Activated CD8-positive, alpha-beta memory T cell treated with anti-CD3 and anti-CD28 coated beads, Interleukin-2, amount 50 U/mL, for 24 hours (primary cell): ENCODE results near the gene UHMK1.
"Not testable (repeated sequence)": the region's sequence is repeated elsewhere in the genome, so short reads cannot be mapped to it uniquely, and the experiment has no call there.

Experiments
- DNase-seq: peaks from one replicate; pipeline ENCODE4 v3.0.0-alpha.2; 2020; ENCODE audit errors: extremely low read depth

Gene UHMK1, protein sequence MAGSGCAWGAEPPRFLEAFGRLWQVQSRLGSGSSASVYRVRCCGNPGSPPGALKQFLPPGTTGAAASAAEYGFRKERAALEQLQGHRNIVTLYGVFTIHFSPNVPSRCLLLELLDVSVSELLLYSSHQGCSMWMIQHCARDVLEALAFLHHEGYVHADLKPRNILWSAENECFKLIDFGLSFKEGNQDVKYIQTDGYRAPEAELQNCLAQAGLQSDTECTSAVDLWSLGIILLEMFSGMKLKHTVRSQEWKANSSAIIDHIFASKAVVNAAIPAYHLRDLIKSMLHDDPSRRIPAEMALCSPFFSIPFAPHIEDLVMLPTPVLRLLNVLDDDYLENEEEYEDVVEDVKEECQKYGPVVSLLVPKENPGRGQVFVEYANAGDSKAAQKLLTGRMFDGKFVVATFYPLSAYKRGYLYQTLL

GRCh38 chr1:162497723-162498495 is at the start of gene UHMK1:
Gene UHMK1 (plus strand): TSS chr1:162497818. CDS start chr1:162498001, 183 bp downstream.
- peak; percentile 82 for DNase-seq

- not testable (repeated sequence) for DNase-seq
Measured at GRCh38 chr1:162454361-162454760, 43.3 kb upstream of the UHMK1 start.

GRCh38 chr1:162456323-162456722 is 41.3 kb upstream of the UHMK1 start:
- DNase-seq, result no peak

GRCh38 chr1:162458236-162458635 is 39.4 kb upstream of the UHMK1 start:
- no peak for DNase-seq

GRCh38 chr1:162462425-162462824 is 35.2 kb upstream of the UHMK1 start:
- not testable (repeated sequence) for DNase-seq

DNA sequence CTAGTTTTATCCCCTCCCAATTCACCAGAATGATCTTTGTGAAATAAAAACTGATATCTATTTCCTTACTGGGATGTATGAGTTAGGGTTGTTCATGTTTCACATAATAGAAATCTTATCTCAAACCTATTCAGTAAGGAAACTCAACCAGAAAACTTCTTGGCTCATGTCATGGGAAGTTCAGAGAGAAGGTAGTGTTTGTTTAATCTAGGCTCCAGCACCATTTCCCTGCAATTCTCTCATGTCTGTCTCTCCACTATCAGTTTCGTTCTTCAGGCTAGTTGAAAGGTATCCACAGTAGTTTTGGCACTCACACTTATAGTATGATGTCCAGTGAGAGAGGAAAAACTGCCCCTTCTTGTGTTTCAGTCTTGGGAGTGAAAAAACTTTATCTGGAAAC is 34.6 kb upstream of the UHMK1 start:
- no peak for DNase-seq

GRCh38 chr1:162466797-162467196 is 30.8 kb upstream of the UHMK1 start:
- no peak for DNase-seq

- DNase-seq, result no peak
Measured at GRCh38 chr1:162470216-162470615, 27.4 kb upstream of the UHMK1 start.

- no peak for DNase-seq
Measured at GRCh38 chr1:162471290-162471853, 26.2 kb upstream of the UHMK1 start.

- no peak for DNase-seq
Measured at GRCh38 chr1:162475089-162475488, 22.5 kb upstream of the UHMK1 start.

DNA sequence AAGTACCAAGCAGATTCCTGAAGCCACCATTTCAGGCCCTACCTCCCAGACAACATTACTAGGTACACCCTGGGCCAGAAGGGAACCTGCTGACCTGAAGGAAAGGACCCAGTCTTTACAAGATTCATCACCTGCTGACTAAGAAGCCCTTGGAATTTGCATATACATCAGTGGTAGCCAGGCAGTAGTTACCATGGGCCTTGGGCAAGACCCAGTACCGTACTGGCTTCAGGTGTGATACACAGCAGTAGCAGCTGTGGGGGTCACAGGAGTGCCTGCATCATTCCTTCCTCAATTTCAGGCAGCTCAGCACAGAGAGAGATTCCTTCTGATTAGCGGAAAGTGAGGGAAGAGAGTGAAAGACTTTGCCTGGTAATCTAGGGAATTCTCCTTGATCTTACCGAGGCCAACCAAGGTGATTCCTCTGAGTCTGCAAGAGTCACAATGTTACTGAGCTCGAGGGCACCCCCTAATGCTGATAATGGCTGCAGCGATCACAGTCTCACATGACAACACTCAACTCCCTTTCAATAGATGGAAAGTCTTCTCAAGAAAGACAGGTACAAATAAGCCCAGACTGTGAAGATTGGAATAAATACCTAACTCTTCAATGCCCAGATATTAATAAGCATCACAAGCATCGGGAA is 22.0 kb upstream of the UHMK1 start:
- DNase-seq, result no peak

DNA sequence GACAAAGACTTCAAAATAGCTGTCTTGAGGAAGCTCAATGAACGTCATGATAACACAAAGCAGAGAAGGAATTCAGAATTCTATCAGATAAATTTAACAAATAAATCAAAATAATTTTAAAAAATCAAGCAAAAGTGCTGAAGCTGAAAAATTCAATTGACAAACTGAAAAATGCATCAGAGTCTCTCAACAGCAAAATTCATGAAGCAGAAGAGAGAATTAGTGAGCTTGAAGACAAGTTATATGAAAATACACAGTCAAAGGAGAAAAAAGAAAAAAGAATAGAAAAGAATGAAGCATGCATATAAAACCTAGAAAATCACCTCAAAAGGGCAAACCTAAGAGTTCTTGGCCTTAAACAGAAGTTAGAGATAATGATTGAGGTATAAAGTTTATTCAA is 21.0 kb upstream of the UHMK1 start:
- DNase-seq, result no peak

GRCh38 chr1:162485236-162485635 is 12.4 kb upstream of the UHMK1 start:
- no peak for DNase-seq

DNA sequence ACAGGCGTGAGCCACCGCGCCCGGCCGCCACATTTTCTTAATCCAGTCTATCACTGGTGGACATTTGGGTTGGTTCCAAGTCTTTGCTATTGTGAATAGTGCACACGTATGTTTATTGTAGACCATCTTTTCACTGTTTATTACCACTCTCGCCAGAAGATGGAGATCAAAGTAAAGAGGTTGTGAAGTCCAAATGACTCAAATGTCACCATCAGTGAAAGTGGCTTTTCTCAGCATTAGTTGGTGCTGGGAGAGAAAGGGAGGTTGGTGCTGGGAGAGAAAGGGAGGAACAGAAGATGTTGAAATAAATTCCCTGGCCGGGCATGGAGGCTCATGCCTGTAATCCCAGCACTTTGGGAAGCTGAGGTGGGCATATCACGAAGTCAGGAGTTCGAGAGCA is 10.4 kb upstream of the UHMK1 start:
- no peak for DNase-seq

DNA sequence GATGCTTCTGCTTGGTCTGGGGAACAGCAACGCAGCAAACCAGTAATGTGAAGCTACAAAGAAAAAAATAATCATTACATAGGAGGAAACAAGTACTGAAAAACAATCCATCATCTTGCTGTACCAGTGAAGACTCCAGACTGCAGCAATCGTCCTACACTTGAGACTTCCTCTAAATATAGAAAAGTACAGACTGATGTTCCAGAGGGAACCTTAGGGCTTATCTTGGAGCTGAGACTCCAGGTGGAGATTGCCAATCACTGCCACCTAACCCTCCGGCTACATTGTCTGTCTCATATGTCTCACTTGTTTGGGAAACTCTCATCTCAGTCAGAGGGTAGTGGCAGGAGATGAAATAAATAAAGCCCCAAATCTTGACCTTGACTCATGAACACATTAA is 9.4 kb upstream of the UHMK1 start:
- DNase-seq, result no peak

- not testable (repeated sequence) for DNase-seq
Measured at GRCh38 chr1:162495531-162496233, 1.9 kb upstream of the UHMK1 start.

DNA sequence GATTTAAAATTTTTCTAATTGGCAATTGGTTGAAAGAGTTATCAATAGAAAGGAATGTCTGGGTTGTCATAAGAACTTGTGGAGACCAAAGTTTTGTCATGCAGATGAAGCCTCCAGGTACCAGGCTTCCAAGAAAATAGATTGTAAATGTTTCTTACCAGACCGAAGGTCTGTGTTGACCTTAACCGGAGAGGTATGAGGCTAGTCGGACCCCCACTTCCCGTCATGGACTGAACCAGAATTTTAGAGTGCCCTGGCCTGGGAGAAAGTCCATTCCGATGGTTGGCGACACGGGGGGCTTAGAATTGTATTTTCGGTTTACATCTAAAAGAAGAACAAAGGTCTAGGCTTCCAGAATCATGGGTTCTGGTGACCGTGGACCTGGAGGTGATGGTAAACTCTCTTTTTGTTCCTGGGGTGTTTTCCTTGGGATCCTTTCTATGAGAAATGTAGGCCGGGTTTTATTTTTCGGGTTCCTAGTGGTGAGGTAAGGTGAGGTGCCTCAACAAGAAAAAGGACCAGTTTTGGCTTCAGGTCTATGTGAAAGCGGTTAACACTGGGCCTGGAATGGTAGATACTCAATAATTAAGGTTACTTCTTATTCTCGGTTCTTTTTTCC is 405 bp upstream of the UHMK1 start:
- no peak for DNase-seq

- DNase-seq, result no peak
Measured at GRCh38 chr1:162498496-162498810, 835 bp downstream of the UHMK1 start.

- DNase-seq, result no peak
Measured at GRCh38 chr1:162500805-162501204, 3.2 kb downstream of the UHMK1 start.

GRCh38 chr1:162502077-162502476 is 4.5 kb downstream of the UHMK1 start:
- no peak for DNase-seq

DNA sequence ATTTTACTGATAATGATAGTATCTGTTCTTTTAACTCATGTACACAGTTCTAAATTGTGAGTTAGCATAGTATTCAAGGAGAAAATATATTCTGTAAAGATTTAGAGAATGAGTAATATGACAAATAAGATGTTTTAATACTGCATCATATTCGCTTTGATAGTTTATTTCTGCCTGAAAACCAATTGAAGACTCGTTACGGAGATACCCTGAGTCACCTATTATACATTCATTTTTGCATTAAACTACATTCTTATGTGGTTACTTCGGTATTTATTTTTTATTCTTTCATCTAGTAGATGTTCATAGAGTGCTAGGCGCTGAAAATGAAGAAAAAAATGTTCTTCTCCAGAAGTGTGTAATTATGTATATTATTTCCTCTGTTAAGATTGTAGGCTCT is 5.3 kb downstream of the UHMK1 start:
- no peak for DNase-seq
